MM.1S (cell line): ENCODE results near the gene SNX33.
"Not testable (repeated sequence)": the region's sequence is repeated elsewhere in the genome, so short reads cannot be mapped to it uniquely, and the experiment has no call there.

Source experiments
- CTCF ChIP-seq: fragments of 300-600 bp; sonication (generic); IDR thresholded peaks from 2 replicates; pipeline ENCODE4 v1.5.1; 2016; ENCODE audit warnings: antibody characterized with exemption, low read length, mixed read lengths
- EZH2 ChIP-seq: fragments of 300-600 bp; sonication (generic); optimal IDR thresholded peaks from 2 replicates; pipeline ENCODE3; 2017; ENCODE audit warnings: low read depth, mild to moderate bottlenecking, antibody characterized with exemption, low read length, mixed read lengths
- EZH2phosphoT487 ChIP-seq: fragments of 300-600 bp; sonication (generic); IDR thresholded peaks from 2 replicates; pipeline ENCODE4 v1.6.1; 2018; ENCODE audit warnings: antibody characterized with exemption, low read length

DNA sequence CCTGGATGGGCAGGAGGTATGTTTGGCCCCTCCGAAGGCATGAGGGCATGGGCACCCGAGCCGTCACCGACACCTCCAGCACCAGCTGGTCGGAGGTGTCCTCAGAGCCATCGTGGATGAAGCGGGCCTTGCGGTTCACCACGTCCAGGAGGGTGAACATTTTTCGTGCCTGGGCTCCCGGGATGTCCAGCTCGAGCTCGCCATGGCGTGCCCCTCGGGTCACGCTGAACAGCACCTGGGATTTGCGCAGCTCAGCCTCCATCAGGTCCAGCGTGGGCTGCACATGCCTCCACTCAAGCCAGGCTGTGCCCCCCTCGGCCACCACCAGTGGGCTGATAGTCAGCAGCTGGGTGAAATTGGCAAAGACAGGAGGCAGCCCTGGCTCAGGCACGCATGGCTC lies 41.7 kb downstream of the SNX33 start:
- not testable (repeated sequence) for TF ChIP-seq EZH2, CTCF, EZH2phosphoT487
